ENCODE data around the gene PARVB.

Gene PARVB

GRCh38 chr22:44204739-44205515 is 180.8 kb downstream of the PARVB start:
- H2AFZ ChIP-seq (ENCODE audit: low read depth, low read length), result no peak overlapping the region
- H3K36me3 ChIP-seq (ENCODE audit: insufficient read depth, low read length), result no peaks in the 10 kb centered on the region
- H3K4me1 ChIP-seq (ENCODE audit: insufficient read depth, low read length), result no peaks in the 10 kb centered on the region
- H3K27me3 ChIP-seq (ENCODE audit: insufficient read depth, low read length), result peaks cover 16% of the 10 kb centered on the region
- H3K4me3 ChIP-seq (ENCODE audit: low read length), result no peak overlapping the region
- H3K9me3 ChIP-seq (ENCODE audit: low read length), result peaks cover 2% of the 10 kb centered on the region

DNA sequence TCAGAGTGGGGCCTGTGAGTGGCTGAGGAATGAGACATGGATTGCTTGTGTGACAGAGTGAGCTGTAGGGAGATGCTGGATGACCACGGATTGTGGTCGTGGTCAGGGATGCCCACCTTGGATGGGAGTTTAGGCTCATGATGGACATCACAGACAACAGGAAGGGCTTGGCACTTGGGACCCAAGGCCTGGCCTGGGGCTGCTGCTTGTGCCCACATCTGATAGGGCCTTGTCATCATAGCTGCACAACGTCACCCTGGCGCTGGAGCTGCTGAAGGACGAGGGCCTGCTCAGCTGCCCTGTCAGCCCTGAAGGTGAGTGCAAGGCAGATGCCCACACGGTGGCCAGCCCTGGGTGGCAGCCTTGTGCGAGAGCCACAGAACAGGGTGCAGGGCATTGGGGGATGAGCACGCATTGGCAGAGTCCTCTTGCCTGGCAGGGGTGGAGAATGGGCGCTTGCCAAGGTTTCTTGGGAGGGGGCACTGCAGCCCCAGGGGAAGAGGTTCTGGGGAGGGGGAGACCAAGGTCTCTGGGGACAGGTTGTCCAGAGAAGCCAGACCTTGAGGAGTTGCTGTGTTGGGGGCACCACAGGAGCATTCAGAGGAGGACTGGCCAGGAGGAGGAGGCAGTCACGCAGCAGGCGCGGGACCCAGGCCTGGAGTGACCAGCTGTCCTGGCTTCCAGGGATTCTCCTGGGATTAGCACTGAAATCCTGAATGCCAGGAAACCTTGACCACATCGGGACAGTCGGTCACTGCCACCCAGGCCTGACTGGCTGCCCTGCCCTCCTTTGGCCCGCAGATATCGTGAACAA is 181.6 kb downstream of the PARVB start:
- peaks cover 2% of the 10 kb centered on the region for H3K9me3 ChIP-seq (ENCODE audit: low read length)
- H3K36me3 ChIP-seq (ENCODE audit: insufficient read depth, low read length), result no peaks in the 10 kb centered on the region
- H3K4me1 ChIP-seq (ENCODE audit: insufficient read depth, low read length), result no peaks in the 10 kb centered on the region
- no peak overlapping the region for H2AFZ ChIP-seq (ENCODE audit: low read depth, low read length)
- peaks cover 12% of the 10 kb centered on the region for H3K27me3 ChIP-seq (ENCODE audit: insufficient read depth, low read length)
- no peak overlapping the region for H3K4me3 ChIP-seq (ENCODE audit: low read length)

GRCh38 chr22:44206330-44206645 is 182.2 kb downstream of the PARVB start:
- H3K9me3 ChIP-seq (ENCODE audit: low read length), result peaks cover 2% of the 10 kb centered on the region
- H2AFZ ChIP-seq (ENCODE audit: low read depth, low read length), result no peak overlapping the region
- no peaks in the 10 kb centered on the region for H3K4me1 ChIP-seq (ENCODE audit: insufficient read depth, low read length)
- no peak overlapping the region for H3K4me3 ChIP-seq (ENCODE audit: low read length)
- peaks cover 12% of the 10 kb centered on the region for H3K27me3 ChIP-seq (ENCODE audit: insufficient read depth, low read length)
- H3K36me3 ChIP-seq (ENCODE audit: insufficient read depth, low read length), result no peaks in the 10 kb centered on the region

DNA sequence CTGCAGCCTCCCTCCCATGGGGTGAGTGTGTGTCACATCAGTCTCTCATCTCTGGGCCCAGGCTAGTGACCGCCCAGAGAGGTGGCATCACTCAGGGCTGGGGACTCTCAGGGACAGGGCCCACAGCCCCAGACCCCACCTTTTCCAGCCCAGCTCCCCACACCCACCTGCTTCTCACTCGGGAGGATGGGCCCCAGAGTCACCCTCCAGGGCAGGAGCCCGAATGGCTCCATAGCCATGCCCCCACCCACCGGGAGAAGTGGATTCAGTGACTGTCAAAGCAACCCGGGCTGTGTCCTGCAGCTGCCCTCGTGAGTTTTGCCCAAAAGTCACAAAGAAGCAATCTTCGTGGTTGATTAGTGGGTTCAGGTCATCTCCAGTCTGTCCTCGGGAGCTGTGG is 182.6 kb downstream of the PARVB start:
- no peaks in the 10 kb centered on the region for H3K36me3 ChIP-seq (ENCODE audit: insufficient read depth, low read length)

GRCh38 chr22:44207173-44207980 is 183.3 kb downstream of the PARVB start:
- peaks cover 7% of the 10 kb centered on the region for H3K27me3 ChIP-seq (ENCODE audit: insufficient read depth, low read length)

More for the DNA sequence above, 182.6 kb downstream of the PARVB start:
- H3K4me1 ChIP-seq (ENCODE audit: insufficient read depth, low read length), result no peaks in the 10 kb centered on the region
- no peak overlapping the region for H2AFZ ChIP-seq (ENCODE audit: low read depth, low read length)
- H3K27me3 ChIP-seq (ENCODE audit: insufficient read depth, low read length), result peaks cover 8% of the 10 kb centered on the region
- peaks cover 2% of the 10 kb centered on the region for H3K9me3 ChIP-seq (ENCODE audit: low read length)
- no peak overlapping the region for H3K4me3 ChIP-seq (ENCODE audit: low read length)

DNA sequence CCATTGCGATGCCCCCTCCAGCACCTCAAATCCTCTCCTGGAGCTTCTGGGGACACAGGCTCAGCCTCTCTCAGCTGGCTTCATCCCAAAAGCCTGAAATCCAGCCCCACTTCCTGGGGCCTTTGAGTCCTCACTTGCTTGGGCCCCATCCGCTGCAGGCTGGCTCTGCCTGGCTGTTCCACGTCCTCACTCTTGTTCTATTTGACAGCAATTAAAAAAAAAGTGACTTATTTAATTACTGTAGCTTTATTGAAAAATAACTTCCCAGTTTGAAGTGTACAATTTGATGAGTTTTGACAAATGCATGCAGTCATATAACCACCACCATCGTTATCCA is 183.8 kb downstream of the PARVB start:
- Histone ChIP-seq H3K27me3 (ENCODE audit: insufficient read depth, low read length) (peaks cover 7% of the 10 kb centered on the region), H3K9me3 (ENCODE audit: low read length) (peaks cover 2% of the 10 kb centered on the region), H3K4me3 (ENCODE audit: low read length) (no peak overlapping the region), H3K36me3 (ENCODE audit: insufficient read depth, low read length) (no peaks in the 10 kb centered on the region), H2AFZ (ENCODE audit: low read depth, low read length) (no peak overlapping the region), H3K4me1 (ENCODE audit: insufficient read depth, low read length) (no peaks in the 10 kb centered on the region)

More at GRCh38 chr22:44207173-44207980, 183.3 kb downstream of the PARVB start:
- no peaks in the 10 kb centered on the region for H3K4me1 ChIP-seq (ENCODE audit: insufficient read depth, low read length)
- no peak overlapping the region for H2AFZ ChIP-seq (ENCODE audit: low read depth, low read length)
- H3K9me3 ChIP-seq (ENCODE audit: low read length), result peaks cover 2% of the 10 kb centered on the region
- no peaks in the 10 kb centered on the region for H3K36me3 ChIP-seq (ENCODE audit: insufficient read depth, low read length)
- H3K4me3 ChIP-seq (ENCODE audit: low read length), result no peak overlapping the region

GRCh38 chr22:44209343-44209742 is 185.2 kb downstream of the PARVB start:
- H3K4me3 ChIP-seq (ENCODE audit: low read length), result no peak overlapping the region
- H3K27me3 ChIP-seq (ENCODE audit: insufficient read depth, low read length), result peaks cover 7% of the 10 kb centered on the region
- H3K9me3 ChIP-seq (ENCODE audit: low read length), result peaks cover 2% of the 10 kb centered on the region
- no peaks in the 10 kb centered on the region for H3K36me3 ChIP-seq (ENCODE audit: insufficient read depth, low read length)
- H2AFZ ChIP-seq (ENCODE audit: low read depth, low read length), result no peak overlapping the region
- no peaks in the 10 kb centered on the region for H3K4me1 ChIP-seq (ENCODE audit: insufficient read depth, low read length)

- no peaks in the 10 kb centered on the region for H3K4me1 ChIP-seq (ENCODE audit: insufficient read depth, low read length)
- no peaks in the 10 kb centered on the region for H3K36me3 ChIP-seq (ENCODE audit: insufficient read depth, low read length)
- H3K27me3 ChIP-seq (ENCODE audit: insufficient read depth, low read length), result peaks cover 3% of the 10 kb centered on the region
- peaks cover 2% of the 10 kb centered on the region for H3K9me3 ChIP-seq (ENCODE audit: low read length)
- H3K4me3 ChIP-seq (ENCODE audit: low read length), result no peak overlapping the region
- no peak overlapping the region for H2AFZ ChIP-seq (ENCODE audit: low read depth, low read length)
These were observed 186.6 kb downstream of the PARVB start for GRCh38 chr22:44210722-44211121.

- H3K36me3 ChIP-seq (ENCODE audit: insufficient read depth, low read length), result no peaks in the 10 kb centered on the region
- no peaks in the 10 kb centered on the region for H3K4me1 ChIP-seq (ENCODE audit: insufficient read depth, low read length)
- no peak overlapping the region for H3K4me3 ChIP-seq (ENCODE audit: low read length)
- H2AFZ ChIP-seq (ENCODE audit: low read depth, low read length), result no peak overlapping the region
- no peaks in the 10 kb centered on the region for H3K27me3 ChIP-seq (ENCODE audit: insufficient read depth, low read length)
- H3K9me3 ChIP-seq (ENCODE audit: low read length), result peaks cover 2% of the 10 kb centered on the region
These were observed 187.3 kb downstream of the PARVB start for GRCh38 chr22:44211256-44211945.

GRCh38 chr22:44211946-44212930 is 188.1 kb downstream of the PARVB start:
- no peaks in the 10 kb centered on the region for H3K36me3 ChIP-seq (ENCODE audit: insufficient read depth, low read length)
- no peaks in the 10 kb centered on the region for H3K4me1 ChIP-seq (ENCODE audit: insufficient read depth, low read length)
- no peak overlapping the region for H3K4me3 ChIP-seq (ENCODE audit: low read length)
- H3K9me3 ChIP-seq (ENCODE audit: low read length), result peaks cover 2% of the 10 kb centered on the region
- H3K27me3 ChIP-seq (ENCODE audit: insufficient read depth, low read length), result no peaks in the 10 kb centered on the region
- no peak overlapping the region for H2AFZ ChIP-seq (ENCODE audit: low read depth, low read length)

GRCh38 chr22:44212936-44213335 is 188.8 kb downstream of the PARVB start:
- Histone ChIP-seq H2AFZ (ENCODE audit: low read depth, low read length) (no peak overlapping the region), H3K4me1 (ENCODE audit: insufficient read depth, low read length) (no peaks in the 10 kb centered on the region), H3K4me3 (ENCODE audit: low read length) (no peak overlapping the region), H3K27me3 (ENCODE audit: insufficient read depth, low read length) (no peaks in the 10 kb centered on the region), H3K36me3 (ENCODE audit: insufficient read depth, low read length) (no peaks in the 10 kb centered on the region), H3K9me3 (ENCODE audit: low read length) (peaks cover 2% of the 10 kb centered on the region)

Data from neuron (in vitro differentiated cells).